Skin epidermis (tissue), 12 donors: Measurements from ENCODE around the gene AMOTL2.

Experiments used
- H3K27ac ChIP-seq, 21 experiments: fragments of 200-600 bp; sonication (generic) in 11 of 21; one replicate each; pipeline ENCODE4 v1.5.0; 2020; ENCODE audit warnings: mild to moderate bottlenecking in 3 of 21, inconsistent platforms in 2 of 21, moderate library complexity in 2 of 21
- H3K4me3 ChIP-seq, 7 experiments: fragments of 200-600 bp; sonication (generic) in 2 of 7; one replicate each; pipeline ENCODE4 v1.5.0; 2020; ENCODE audit warnings: inconsistent platforms in 2 of 7, mild to moderate bottlenecking in 2 of 7, moderate library complexity in 1 of 7

The AMOTL2 gene

GRCh38 chr3:134357914-134358811 is 16.1 kb downstream of the AMOTL2 start:
- peak overlapping the region in 20 of 21 experiments; percentile 5 to 90 (median 64) for H3K27ac ChIP-seq
- no peak overlapping the region for H3K4me3 ChIP-seq

GRCh38 chr3:134357261-134357913 is 16.9 kb downstream of the AMOTL2 start:
- H3K4me3 ChIP-seq = no peak overlapping the region
- H3K27ac ChIP-seq = peak overlapping the region in 20 of 21 experiments; percentile 45 to 90 (median 68)

DNA sequence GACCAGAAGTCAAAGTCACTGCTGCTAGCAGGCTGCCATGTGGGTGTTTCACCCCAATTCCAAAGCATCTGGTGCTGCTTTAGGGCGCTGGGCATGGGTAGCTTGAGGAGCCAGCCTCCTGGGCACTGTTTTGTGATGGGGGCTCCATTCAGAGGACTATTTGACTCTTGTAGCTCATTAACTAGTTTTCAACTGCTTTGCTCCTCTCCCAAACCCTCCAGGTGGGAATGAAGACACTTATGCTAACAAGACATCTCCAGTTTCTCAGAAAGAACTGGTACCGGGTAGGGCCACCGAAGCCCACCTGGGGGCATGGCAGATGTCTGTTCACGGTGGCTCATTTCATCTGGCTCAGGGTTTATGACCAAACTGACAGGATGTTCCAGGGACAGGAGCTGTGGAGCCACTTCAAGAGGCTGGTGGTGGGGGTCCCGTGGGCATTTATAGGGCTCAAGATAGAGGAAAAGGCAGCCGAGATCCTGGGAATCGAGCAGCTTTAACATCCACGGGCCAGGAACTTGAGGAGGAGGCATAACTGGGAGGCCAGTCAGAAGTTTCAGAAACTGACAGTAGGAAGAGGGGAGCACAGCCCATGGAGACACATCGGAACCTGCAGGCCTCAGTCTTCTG is 17.7 kb downstream of the AMOTL2 start:
- no peak overlapping the region for H3K4me3 ChIP-seq
- H3K27ac ChIP-seq = peak overlapping the region in 14 of 21 experiments; percentile 13 to 90 (median 69)

DNA sequence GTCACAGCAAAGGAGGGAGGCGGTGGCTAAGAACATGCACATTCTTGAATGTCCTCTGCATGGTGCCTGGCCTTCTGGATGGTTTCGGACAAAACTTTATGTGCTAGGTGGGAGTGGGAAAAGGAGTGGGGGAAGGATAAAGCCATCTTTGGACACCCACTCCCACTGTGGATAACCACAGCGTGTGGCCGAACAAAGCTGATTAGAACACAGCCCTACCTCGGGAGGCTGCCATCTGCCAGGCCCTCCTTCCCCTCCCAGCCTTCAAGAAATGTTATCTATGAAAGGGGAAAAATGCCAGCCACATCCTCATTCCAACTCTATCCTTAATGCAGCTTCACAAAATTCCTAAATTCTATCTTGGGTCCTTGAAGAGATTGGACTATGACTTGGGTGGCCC is 18.8 kb downstream of the AMOTL2 start:
- Histone ChIP-seq H3K4me3 (no peak overlapping the region), H3K27ac (no peak overlapping the region)

DNA sequence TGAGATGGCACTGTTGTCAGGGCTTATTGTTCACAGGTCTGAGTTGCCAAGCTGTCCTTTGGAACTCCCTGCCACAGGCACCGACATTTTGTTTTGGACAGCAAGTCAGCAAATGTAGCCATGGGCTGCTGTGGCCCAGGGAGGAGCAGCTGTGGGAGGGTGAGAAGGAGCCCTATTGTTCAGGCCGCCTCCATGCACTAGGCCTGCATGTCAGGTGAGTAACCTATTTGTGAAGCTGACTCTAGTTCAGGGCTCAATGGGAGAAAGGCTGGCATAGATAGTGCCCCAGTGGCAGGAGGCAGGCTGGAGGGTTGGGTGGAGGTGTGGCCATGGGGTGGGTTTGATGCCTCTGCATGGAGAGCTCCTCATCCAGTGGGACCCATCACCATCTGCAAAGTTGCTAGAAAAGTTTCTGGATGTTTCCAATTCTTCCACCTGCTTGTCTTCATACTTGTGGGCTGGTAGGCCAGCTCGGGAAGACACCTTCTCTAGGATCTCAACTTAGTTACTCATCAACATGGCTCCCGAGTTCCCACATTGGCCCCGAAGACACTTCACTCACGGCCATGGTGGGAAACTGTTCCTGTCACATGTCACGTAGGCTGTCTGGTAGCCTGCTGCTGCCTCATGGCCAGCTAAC is 19.5 kb downstream of the AMOTL2 start:
- Histone ChIP-seq H3K4me3 (no peak overlapping the region), H3K27ac (peak overlapping the region in 4 of 21 experiments; percentile 8 to 31 (median 17))

- Histone ChIP-seq H3K27ac (peak overlapping the region in 7 of 21 experiments; percentile 8 to 67 (median 24)), H3K4me3 (no peak overlapping the region)
Measured at GRCh38 chr3:134353831-134354611, 20.2 kb downstream of the AMOTL2 start.

DNA sequence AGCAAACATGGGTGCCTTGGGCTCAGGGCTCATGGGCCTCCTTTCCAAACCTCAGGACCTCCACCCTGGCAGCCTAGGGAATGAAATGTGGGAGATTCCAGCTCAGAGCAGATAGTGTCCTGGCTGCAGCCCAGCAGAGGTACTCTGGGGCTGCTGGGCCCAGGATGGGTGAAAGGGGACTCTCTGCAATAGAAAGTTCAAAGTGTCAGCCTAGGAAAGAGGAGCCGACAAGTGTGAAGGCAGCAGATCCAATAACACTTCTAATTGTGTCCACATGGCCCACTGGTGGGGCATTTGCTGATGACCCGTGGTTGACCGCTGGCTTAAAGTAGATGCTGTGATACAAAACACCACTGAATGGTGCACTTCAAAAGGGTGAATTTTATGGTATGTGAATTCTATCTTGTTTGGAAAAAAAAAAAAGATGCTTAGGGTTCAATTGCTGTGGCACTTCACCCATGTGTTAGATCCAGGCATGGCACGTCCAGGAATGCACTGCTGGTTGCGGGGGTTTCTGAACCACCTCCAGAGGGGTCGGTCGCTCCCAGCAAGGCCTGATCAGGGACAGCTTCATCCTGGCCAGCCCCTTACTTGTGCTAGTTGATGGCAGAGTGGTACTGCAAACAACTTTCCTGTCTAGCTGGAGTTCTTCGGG is 20.9 kb downstream of the AMOTL2 start:
- no peak overlapping the region for H3K4me3 ChIP-seq
- peak overlapping the region in 6 of 21 experiments; percentile 8 to 67 (median 34) for H3K27ac ChIP-seq

DNA sequence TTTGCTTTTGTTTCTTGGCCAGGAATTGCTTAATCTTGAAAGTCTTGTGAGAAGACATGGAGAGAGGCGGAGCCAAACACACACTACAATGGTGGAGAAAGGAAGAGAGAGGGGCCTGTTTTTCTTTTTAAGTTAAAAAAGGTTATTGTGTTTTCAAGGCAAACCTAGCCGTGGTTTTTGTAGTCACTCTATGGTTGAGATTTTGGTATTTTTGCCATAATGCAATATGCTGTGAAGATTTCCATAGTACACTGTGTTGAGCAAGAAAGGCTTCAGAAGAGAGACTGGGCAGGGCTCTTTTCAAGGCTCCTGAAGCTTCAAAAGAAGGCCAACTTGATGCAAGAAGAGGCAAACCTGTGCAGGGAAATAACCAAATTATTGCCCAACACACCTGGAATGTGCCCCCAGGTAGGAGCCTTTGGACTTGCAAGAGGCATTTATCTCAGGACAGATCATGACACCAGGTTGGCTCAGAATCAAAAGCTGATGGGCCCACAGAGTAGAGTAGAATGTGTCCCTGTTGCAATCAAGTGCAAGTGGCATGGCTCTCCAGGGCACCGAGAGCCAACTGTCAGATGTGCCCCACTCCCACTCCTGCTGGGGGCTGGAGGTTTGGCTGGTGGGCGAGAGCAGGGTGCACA is 22.1 kb downstream of the AMOTL2 start:
- H3K4me3 ChIP-seq = no peak overlapping the region
- H3K27ac ChIP-seq = peak overlapping the region in 10 of 21 experiments; percentile 15 to 81 (median 57)

DNA sequence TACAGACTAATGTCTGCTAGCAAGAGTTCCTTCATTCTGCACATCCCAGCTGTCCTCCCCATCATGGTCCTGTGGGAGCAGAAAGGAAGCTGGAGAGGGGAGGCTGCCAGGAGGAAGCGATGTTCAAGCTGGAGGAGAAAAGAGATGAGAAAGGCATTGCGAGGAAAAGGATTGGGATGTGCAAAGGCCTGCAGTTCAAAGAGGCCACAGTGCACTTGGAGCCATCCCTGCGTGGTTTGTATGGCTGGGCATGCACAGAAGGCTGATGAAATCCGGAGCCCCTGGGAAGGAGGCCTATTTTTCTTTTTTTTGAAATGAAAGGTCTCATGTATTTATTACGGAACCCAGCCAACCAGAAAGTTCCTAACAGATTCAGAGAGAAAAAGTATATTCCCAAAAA is 22.8 kb downstream of the AMOTL2 start:
- Histone ChIP-seq H3K27ac (peak overlapping the region in 13 of 21 experiments; percentile 22 to 81 (median 56)), H3K4me3 (no peak overlapping the region)

- Histone ChIP-seq H3K27ac (peak overlapping the region in 17 of 21 experiments; percentile 3 to 81 (median 56)), H3K4me3 (no peak overlapping the region)
Measured at GRCh38 chr3:134350861-134351311, 23.4 kb downstream of the AMOTL2 start.

- H3K27ac ChIP-seq = peak overlapping the region in 14 of 21 experiments; percentile 3 to 81 (median 61)
- no peak overlapping the region for H3K4me3 ChIP-seq
Measured at GRCh38 chr3:134350266-134350665, 24.0 kb downstream of the AMOTL2 start.

- Histone ChIP-seq H3K27ac (peak overlapping the region in 7 of 21 experiments; percentile 4 to 58 (median 15)), H3K4me3 (no peak overlapping the region)
Measured at GRCh38 chr3:134348524-134348923, 25.7 kb downstream of the AMOTL2 start.

- Histone ChIP-seq H3K27ac (no peak overlapping the region), H3K4me3 (no peak overlapping the region)
Measured at GRCh38 chr3:134347551-134347950, 26.7 kb downstream of the AMOTL2 start.

DNA sequence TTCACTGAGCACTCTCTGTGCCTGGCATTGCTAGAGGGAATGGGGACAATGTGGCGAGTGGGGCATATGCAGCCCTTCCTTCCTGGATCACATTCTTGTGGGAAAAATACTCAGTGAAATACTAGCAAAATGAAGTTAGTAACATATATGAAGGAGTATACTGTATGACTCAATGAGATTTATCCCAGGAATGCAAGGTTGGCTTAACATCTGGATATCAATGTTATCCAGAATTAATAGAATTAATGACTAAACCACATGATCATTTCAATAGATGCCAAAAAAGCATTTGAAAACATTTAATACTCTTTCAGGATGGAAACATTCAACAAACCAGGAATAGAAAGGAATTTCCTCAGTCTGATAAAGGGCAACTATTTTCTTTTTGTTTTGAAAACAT is 27.5 kb downstream of the AMOTL2 start:
- no peak overlapping the region for H3K4me3 ChIP-seq
- no peak overlapping the region for H3K27ac ChIP-seq

GRCh38 chr3:134345202-134345601 is 29.0 kb downstream of the AMOTL2 start:
- Histone ChIP-seq H3K27ac (no peak overlapping the region), H3K4me3 (no peak overlapping the region)

DNA sequence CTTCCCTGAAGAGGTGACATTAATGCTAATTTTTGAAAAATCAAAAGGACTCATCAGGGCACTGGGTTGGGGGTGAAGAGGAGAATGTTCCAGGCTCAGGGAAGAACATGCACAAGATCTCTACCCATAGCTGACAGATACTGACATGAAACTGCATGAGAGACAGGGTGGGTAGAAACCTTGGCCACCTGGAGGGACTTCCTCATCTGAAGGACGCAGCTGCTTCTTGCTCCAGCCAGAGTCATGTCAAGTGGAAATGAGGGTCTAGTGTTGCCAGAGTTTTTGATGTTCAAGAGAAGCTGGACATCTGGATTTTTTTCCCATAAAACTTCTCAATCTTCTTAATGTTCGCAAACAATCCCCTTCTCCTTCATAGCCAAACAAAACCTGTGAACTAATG is 29.7 kb downstream of the AMOTL2 start:
- no peak overlapping the region for H3K4me3 ChIP-seq

DNA sequence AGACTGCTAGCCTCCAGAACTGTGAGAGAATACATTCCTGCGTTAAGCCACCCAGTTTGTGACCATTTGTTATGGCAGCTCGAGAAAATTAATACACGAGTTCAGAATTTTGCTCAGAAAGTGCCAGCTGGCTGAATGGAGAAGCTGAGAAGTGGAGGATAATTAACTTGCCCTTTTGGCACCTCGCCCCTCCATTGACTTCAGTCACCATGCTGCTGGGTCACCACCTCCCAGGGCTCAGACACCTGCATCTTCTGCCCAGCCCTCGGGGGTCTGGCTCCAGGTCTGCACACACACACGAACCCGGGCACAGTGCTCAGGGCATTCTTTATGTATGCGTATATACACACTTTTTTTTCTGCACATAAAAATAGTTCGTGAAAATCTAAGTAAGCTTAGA is 32.0 kb downstream of the AMOTL2 start:
- no peak overlapping the region for H3K27ac ChIP-seq
- H3K4me3 ChIP-seq = no peak overlapping the region

More for the DNA sequence above, 29.7 kb downstream of the AMOTL2 start:
- no peak overlapping the region for H3K27ac ChIP-seq

- Histone ChIP-seq H3K27ac (no peak overlapping the region), H3K4me3 (no peak overlapping the region)
Measured at GRCh38 chr3:134341389-134341788, 32.9 kb downstream of the AMOTL2 start.
